Left cardiac atrium (tissue), 4 donors: ENCODE data around the gene PCID2. TPM values are rescaled to one million over a fixed set of nuclear protein-coding genes. Genes with fewer than 3 reads are reported as not detected.
"Not testable (repeated sequence)": the region's sequence is repeated elsewhere in the genome, so short reads cannot be mapped to it uniquely, and the experiment has no call there.

Source experiments
- ATAC-seq, 2 donors: fragments of 200-7000 bp; cut with Tn5 transposase; one replicate each; pipeline ENCODE4 v1.9.1; 2020; ENCODE audit warnings: mild to moderate bottlenecking in 2 of 2, moderate library complexity in 2 of 2
- DNase-seq: peaks from one replicate; pipeline ENCODE4 v3.0.0-alpha.2; 2020
- intact Hi-C, 2 donors: fragments of 100-400 bp; cut with DNase I; formaldehyde crosslinking; loops; one replicate each; pipeline versions ENCODE4 v1.14.1 to v1.15.1; 2022 to 2023
- total RNA-seq, 2 donors: library from RNA; stranded (reverse); fragmentation: NEBNext Ultra II Directional; extraction: Animal tissue kit (Norgen Biotek cat#: 25700); gene quantifications; one replicate each; pipeline ENCODE4 v1.2.1, GENCODE V29; 2021
- donor health status: DM: no; HTN: yes; CAD: no.
- donor health status: DM: no; HTN: yes; CAD: no; lungs with severe emphysema.
- donor health status: DM: yes; HTN: yes; CAD: no.
- donor health status: Dilated cardiomyopathy.

The PCID2 gene
- total RNA-seq, 2 donors from 2014 or later, result 38.3 to 39.9 TPM

DNA sequence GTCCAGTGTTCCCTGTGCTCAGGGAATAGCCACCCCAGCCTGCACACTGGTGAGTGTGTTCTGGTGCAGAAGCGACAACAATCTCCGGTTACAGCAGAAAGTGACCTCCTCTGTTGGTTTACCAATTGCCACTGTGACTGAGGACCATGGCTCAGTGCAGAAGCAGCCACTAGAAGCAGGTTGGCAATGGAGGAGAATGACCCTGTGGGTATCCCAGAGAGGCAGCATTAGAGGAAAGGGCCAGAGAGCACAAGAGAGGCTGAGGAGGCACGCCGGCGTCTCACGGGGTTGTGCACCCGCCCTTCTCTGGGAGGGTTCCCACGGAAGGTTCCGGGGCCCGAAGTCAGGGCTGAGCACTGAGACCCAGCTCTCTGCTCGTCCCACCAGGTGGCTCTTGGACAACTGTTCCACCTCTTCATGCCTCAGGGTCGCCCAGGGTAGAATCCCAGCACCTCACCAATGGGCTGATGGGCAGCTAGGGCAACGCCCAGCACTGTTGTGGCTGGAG lies 36.0 kb downstream of the PCID2 start:
- ATAC-seq (no peak), DNase-seq (no peak)
- intact Hi-C loops, result no loop called here

GRCh38 chr13:113171250-113172125 lies 37.0 kb downstream of the PCID2 start:
- DNase-seq, result no peak
- ATAC-seq, result no peak
- intact Hi-C loops, result no loop called here

DNA sequence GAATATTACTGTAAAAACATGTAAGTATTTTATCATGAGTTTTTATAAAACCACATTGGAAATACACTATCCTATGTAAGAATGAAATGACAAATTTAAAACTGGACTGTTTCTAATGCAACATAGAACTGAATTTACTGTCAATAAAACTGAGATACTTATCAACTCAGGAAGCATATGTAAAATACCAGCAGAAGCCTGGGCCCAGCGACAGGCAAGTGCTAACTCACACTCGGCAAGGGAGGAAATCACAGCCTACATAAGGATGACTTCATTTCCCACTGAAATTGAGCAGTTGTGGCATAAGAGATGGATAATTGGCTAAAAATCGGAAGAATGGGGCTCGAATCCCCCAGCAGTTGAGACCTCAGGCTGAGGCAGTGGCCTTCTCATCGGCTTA lies 38.0 kb downstream of the PCID2 start:
- intact Hi-C loops, result no loop called here
- DNase-seq, result no peak
- no peak for ATAC-seq

DNA sequence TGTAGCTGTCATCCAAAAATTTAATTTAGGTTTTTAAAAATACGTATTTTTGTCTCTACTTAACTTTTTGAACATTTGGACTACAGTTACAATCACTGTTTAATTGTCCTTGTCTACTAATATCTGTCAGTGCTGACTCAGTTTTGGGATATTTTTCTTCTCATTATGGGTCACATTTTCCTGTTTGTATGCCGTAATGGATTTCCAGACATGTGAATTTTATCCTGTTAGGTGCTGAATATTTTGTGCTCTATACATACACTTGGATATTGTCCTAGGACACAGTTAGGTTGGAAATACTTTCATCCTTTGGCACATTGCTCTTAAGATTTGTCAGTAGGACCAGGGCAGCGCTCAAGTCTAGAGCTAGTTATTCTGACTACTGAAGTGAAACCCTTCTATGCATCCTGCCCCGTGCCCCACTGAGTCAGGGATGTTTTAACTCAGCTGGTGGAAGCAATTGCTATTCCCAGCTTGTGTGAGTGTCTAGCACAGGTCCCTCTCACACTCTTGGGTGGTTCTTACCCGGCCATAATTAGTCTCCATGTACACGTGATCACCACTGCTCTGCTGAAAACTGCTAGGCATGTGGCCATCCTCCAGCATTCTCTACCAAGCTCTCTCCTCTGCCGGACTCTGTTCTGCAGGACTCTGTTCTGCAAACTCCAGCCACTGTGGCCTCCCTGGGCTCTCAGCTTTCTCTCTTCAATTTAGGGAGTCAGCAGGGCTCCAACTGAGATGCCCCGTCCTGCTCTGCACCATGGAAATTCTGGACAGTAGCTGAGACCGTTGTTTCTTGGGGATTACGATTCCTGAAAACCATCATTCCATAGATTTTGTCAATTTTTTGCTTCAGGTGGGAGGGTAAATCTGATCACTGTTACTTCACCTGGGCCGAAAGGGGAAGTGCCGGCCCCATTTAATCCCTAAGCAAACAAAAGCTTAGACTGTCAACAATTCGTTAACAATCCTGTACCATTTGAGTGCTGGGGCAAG lies 38.9 kb downstream of the PCID2 start:
- intact Hi-C loops, result no loop called here
- no peak for DNase-seq
- ATAC-seq, result peak; percentile 80 to 94

DNA sequence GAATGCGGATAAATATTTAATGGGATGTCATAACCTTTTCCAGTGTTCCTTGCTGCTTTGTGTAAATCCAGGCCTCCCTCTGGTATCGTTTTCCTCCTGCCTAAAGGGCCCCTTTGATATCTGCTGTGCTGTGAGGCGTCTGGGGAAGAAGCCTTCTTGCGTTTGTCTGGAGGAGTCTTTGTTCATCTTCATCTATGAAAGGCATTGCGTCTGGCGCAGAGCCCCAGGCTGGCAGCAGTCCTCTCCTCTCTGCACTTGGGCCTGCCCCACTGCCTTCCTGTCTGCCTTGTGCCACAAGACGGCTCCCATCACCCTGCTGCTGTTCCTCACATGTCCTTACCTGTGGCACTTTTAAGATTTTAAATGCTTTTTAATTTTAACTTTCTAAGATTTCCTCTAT lies 40.3 kb downstream of the PCID2 start:
- intact Hi-C loops, result no loop called here

GRCh38 chr13:113167575-113167974 lies 40.9 kb downstream of the PCID2 start:
- intact Hi-C loops, result no loop called here
- ATAC-seq (no peak), DNase-seq (no peak)

More for the DNA sequence above, 40.3 kb downstream of the PCID2 start:
- ATAC-seq (no peak), DNase-seq (no peak)

DNA sequence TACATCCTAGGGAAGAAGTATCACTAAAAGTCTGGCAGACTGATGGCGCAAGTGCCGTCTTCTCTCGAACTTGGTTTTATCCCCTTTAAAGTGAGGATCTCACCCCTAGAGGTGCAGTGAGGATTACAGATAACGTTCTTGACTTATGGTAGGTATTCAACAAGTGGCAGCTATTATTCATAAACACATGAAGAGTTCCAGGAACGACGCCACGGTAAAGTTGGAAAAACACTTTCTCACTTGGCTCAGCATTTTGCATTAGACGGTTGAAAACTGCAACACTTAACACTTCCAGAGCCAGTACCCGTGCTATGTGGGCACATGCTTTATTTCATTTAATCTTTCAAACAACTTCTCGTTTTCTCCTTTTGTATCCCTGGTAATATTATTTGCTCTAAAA lies 41.3 kb downstream of the PCID2 start:
- intact Hi-C loops, result no loop called here
- no peak for ATAC-seq
- DNase-seq, result no peak

DNA sequence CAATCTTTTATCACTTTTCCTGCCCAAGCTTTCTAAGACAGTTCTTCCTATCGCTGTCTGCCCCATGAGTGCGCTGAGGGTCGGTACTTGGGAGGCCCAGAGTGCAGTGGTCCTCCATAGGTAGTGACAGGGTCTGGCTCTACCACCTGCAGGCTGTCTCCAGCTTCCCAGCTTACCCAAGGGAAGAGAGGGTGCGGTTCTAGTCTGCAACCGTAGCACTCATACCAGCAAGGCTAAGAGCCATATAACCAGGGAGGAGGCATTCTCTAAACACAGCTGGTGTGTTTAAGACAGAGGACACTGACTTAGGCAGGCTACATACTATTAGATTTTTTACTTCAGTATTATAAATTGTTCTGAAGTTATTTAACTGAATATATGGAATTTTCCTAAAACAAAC lies 41.8 kb downstream of the PCID2 start:
- no peak for ATAC-seq
- intact Hi-C loops, result no loop called here

GRCh38 chr13:113166266-113166665 lies 42.2 kb downstream of the PCID2 start:
- no peak for ATAC-seq
- intact Hi-C loops, result no loop called here
- no peak for DNase-seq

More for the DNA sequence above, 41.8 kb downstream of the PCID2 start:
- DNase-seq, result no peak

- DNase-seq (no peak), ATAC-seq (no peak)
- intact Hi-C loops, result no loop called here
Measured at GRCh38 chr13:113164492-113164891, 44.0 kb downstream of the PCID2 start.

- ATAC-seq (no peak), DNase-seq (no peak)
- intact Hi-C loops, result no loop called here
Measured at GRCh38 chr13:113162783-113163685, 45.4 kb downstream of the PCID2 start.

GRCh38 chr13:113161975-113162374 lies 46.5 kb downstream of the PCID2 start:
- ATAC-seq, intact Hi-C loops, DNase-seq: not testable (repeated sequence)

DNA sequence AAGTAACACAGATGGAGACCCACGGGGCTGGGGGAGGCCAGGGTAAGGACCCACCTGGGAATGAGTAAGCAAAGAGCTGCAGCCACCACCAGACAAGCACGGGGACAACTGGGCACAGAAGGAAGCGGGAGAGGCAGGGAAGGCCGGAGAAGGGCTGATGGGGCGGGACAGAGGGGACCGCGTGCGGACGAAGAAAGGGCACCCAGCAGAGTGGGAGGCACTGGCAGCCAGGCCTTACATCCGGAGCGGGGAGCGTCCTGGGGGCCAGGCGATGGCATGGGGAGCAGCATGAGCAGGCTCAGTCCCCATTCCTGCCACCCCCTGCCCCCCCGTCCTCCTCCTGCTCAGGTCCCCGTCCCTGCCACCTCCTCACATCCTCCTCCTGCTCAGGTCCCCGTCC lies 47.0 kb downstream of the PCID2 start:
- DNase-seq, result no peak
- no peak for ATAC-seq
- intact Hi-C loops, result no loop called here

DNA sequence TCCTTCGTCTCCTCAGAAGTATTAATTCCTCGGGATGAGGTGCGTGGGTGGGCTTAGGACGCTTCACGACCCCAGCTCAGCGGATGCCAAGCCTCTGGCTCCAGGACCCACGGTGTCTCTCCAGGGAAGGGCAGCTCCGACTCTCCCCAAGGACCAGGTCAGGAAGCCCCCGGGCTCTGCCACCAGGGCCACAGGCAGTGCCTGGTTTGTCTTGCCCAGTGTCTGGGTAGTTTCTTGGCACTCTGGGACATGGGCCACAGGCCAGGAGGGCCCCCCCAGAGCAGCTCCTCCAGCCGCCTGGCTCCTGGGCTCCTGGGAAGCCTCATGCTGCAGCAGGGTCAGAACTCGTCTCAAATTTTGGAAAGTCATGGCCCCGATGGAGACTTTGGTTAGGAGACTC lies 47.5 kb downstream of the PCID2 start:
- ATAC-seq, result no peak
- intact Hi-C loops, result no loop called here
- no peak for DNase-seq

DNA sequence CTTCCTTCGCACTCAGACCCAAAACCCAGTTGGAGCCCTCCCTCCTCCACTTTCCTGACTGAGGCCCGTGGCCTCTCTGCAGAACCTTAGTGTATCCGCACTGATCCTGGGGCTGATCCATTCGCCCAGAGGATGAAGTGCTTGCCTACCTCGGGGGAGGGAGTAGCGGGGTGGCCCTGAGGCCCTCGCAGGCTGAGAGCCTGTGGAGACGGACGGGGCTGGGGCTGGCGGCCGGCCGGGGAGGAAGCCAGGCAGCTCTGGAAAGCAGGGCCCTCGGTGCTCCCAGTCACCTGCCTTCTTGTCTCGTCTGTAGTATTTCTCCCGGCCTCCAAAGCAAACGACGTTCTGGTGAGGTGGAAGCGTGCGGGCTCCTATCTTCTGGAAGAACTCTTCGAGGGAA lies 48.8 kb downstream of the PCID2 start:
- no peak for DNase-seq
- ATAC-seq, result no peak
- intact Hi-C loops, result no loop called here

DNA sequence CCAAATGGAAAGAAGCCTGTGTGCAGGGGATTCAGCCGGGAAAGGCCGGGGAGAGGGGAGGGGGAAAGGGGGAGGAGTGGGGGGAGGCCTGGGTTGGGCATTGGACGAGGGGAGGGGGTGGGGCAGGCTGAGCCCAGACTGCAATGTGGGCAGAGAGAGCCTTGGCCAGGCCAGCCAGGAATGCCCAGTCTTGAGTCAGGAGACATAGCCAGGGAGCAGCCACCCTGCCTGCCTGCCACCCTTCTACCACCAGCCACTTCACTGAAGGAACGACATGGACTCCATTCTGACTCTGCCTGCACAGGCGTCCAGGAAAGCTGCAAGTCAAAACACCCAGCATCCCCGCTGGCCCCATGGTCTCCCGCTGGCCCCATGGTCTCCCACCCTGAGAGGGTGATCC lies 49.5 kb downstream of the PCID2 start:
- intact Hi-C loops, result no loop called here
- DNase-seq (no peak), ATAC-seq (no peak)

GRCh38 chr13:113157929-113158747 lies 50.3 kb downstream of the PCID2 start, which contains the start of gene PROZ:
Gene PROZ, plus strand, starts transcription at chr13:113158648. Its CDS starts 13 bp downstream, at chr13:113158661.
- ATAC-seq, result no peak
- no peak for DNase-seq

More at GRCh38 chr13:113157929-113158747, 50.3 kb downstream of the PCID2 start, which contains the start of gene PROZ:
- intact Hi-C loops, result no loop called here
